Measurements from ENCODE around the gene SLITRK4. TPM values are rescaled to one million over a fixed set of nuclear protein-coding genes. Genes with fewer than 3 reads are reported as not detected.

SLITRK4 gene
- total and polyA plus RNA-seq, 2 experiments from 2014 or later = 2.9 to 6.0 TPM

DNA sequence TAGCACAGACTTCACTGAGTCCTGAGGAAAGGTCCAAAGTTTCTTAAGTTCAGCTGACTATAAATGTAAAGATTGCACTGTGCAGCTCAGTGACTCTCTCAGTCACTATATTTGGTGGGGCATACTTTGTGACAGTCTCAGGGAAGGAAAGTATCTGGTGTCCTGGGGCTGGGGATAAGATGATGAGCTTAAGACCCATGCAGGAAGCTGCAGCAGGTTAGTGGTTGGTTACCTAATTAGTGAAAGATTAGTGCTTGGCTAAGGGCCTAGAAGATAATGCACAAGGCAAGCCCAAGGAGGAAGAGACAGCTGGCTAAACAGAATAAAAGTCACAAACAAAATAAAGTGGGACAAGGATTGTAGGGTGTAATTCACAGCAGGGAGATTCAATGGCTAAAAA is 25.4 kb upstream of the SLITRK4 start:
- TF ChIP-seq CREB1 (CRISPR knock-in tag; IDR thresholded peaks at IDR 0.05; ENCODE audit: low read depth) (no peak), NANOG (IDR thresholded peaks at IDR 0.05; ENCODE audit: borderline replicate concordance) (no peak), ZNF331 (CRISPR knock-in tag; IDR thresholded peaks at IDR 0.05; ENCODE audit: low read depth) (no peak), JUNB (IDR thresholded peaks at IDR 0.05; ENCODE audit: unreplicated experiment) (no peak), EZH2 (IDR thresholded peaks at IDR 0.05; ENCODE audit: low read depth, unreplicated experiment) (no peak), STAT1 (IDR thresholded peaks at IDR 0.05; ENCODE audit: unreplicated experiment) (no peak), POLR2AphosphoS5 (IDR thresholded peaks at IDR 0.05; ENCODE audit: low read depth) (no peak), EZH2phosphoT487 (IDR thresholded peaks at IDR 0.05; ENCODE audit: unreplicated experiment) (no peak), ZNF114 (CRISPR knock-in tag; IDR thresholded peaks at IDR 0.05) (no peak)
- TF ChIP-seq, protein P1, sequence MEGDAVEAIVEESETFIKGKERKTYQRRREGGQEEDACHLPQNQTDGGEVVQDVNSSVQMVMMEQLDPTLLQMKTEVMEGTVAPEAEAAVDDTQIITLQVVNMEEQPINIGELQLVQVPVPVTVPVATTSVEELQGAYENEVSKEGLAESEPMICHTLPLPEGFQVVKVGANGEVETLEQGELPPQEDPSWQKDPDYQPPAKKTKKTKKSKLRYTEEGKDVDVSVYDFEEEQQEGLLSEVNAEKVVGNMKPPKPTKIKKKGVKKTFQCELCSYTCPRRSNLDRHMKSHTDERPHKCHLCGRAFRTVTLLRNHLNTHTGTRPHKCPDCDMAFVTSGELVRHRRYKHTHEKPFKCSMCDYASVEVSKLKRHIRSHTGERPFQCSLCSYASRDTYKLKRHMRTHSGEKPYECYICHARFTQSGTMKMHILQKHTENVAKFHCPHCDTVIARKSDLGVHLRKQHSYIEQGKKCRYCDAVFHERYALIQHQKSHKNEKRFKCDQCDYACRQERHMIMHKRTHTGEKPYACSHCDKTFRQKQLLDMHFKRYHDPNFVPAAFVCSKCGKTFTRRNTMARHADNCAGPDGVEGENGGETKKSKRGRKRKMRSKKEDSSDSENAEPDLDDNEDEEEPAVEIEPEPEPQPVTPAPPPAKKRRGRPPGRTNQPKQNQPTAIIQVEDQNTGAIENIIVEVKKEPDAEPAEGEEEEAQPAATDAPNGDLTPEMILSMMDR (conservative IDR thresholded peaks at IDR 0.05; ENCODE audit: low read depth in 2 of 2) = no peak
- TF ChIP-seq, protein P2, sequence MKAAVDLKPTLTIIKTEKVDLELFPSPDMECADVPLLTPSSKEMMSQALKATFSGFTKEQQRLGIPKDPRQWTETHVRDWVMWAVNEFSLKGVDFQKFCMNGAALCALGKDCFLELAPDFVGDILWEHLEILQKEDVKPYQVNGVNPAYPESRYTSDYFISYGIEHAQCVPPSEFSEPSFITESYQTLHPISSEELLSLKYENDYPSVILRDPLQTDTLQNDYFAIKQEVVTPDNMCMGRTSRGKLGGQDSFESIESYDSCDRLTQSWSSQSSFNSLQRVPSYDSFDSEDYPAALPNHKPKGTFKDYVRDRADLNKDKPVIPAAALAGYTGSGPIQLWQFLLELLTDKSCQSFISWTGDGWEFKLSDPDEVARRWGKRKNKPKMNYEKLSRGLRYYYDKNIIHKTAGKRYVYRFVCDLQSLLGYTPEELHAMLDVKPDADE (IDR thresholded peaks at IDR 0.05) = no peak
- TF ChIP-seq, protein P3, sequence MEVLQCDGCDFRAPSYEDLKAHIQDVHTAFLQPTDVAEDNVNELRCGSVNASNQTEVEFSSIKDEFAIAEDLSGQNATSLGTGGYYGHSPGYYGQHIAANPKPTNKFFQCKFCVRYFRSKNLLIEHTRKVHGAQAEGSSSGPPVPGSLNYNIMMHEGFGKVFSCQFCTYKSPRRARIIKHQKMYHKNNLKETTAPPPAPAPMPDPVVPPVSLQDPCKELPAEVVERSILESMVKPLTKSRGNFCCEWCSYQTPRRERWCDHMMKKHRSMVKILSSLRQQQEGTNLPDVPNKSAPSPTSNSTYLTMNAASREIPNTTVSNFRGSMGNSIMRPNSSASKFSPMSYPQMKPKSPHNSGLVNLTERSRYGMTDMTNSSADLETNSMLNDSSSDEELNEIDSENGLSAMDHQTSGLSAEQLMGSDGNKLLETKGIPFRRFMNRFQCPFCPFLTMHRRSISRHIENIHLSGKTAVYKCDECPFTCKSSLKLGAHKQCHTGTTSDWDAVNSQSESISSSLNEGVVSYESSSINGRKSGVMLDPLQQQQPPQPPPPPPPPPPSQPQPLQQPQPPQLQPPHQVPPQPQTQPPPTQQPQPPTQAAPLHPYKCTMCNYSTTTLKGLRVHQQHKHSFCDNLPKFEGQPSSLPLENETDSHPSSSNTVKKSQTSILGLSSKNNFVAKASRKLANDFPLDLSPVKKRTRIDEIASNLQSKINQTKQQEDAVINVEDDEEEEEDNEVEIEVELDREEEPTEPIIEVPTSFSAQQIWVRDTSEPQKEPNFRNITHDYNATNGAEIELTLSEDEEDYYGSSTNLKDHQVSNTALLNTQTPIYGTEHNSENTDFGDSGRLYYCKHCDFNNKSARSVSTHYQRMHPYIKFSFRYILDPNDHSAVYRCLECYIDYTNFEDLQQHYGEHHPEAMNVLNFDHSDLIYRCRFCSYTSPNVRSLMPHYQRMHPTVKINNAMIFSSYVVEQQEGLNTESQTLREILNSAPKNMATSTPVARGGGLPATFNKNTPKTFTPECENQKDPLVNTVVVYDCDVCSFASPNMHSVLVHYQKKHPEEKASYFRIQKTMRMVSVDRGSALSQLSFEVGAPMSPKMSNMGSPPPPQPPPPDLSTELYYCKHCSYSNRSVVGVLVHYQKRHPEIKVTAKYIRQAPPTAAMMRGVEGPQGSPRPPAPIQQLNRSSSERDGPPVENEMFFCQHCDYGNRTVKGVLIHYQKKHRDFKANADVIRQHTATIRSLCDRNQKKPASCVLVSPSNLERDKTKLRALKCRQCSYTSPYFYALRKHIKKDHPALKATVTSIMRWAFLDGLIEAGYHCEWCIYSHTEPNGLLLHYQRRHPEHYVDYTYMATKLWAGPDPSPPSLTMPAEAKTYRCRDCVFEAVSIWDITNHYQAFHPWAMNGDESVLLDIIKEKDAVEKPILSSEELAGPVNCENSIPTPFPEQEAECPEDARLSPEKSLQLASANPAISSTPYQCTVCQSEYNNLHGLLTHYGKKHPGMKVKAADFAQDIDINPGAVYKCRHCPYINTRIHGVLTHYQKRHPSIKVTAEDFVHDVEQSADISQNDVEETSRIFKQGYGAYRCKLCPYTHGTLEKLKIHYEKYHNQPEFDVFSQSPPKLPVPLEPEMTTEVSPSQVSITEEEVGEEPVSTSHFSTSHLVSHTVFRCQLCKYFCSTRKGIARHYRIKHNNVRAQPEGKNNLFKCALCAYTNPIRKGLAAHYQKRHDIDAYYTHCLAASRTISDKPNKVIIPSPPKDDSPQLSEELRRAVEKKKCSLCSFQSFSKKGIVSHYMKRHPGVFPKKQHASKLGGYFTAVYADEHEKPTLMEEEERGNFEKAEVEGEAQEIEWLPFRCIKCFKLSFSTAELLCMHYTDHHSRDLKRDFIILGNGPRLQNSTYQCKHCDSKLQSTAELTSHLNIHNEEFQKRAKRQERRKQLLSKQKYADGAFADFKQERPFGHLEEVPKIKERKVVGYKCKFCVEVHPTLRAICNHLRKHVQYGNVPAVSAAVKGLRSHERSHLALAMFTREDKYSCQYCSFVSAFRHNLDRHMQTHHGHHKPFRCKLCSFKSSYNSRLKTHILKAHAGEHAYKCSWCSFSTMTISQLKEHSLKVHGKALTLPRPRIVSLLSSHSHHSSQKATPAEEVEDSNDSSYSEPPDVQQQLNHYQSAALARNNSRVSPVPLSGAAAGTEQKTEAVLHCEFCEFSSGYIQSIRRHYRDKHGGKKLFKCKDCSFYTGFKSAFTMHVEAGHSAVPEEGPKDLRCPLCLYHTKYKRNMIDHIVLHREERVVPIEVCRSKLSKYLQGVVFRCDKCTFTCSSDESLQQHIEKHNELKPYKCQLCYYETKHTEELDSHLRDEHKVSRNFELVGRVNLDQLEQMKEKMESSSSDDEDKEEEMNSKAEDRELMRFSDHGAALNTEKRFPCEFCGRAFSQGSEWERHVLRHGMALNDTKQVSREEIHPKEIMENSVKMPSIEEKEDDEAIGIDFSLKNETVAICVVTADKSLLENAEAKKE (CRISPR knock-in tag; IDR thresholded peaks at IDR 0.05) = no peak
- TF ChIP-seq, protein P4, sequence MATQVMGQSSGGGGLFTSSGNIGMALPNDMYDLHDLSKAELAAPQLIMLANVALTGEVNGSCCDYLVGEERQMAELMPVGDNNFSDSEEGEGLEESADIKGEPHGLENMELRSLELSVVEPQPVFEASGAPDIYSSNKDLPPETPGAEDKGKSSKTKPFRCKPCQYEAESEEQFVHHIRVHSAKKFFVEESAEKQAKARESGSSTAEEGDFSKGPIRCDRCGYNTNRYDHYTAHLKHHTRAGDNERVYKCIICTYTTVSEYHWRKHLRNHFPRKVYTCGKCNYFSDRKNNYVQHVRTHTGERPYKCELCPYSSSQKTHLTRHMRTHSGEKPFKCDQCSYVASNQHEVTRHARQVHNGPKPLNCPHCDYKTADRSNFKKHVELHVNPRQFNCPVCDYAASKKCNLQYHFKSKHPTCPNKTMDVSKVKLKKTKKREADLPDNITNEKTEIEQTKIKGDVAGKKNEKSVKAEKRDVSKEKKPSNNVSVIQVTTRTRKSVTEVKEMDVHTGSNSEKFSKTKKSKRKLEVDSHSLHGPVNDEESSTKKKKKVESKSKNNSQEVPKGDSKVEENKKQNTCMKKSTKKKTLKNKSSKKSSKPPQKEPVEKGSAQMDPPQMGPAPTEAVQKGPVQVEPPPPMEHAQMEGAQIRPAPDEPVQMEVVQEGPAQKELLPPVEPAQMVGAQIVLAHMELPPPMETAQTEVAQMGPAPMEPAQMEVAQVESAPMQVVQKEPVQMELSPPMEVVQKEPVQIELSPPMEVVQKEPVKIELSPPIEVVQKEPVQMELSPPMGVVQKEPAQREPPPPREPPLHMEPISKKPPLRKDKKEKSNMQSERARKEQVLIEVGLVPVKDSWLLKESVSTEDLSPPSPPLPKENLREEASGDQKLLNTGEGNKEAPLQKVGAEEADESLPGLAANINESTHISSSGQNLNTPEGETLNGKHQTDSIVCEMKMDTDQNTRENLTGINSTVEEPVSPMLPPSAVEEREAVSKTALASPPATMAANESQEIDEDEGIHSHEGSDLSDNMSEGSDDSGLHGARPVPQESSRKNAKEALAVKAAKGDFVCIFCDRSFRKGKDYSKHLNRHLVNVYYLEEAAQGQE (IDR thresholded peaks at IDR 0.05; ENCODE audit: unreplicated experiment) = no peak
- H3K27me3 ChIP-seq (ENCODE audit: insufficient read depth) = no peaks in the 10 kb centered on the region
- H3K79me2 ChIP-seq (replicated peaks; ENCODE audit: insufficient read depth) = no peaks in the 10 kb centered on the region
- H3K4me1 ChIP-seq (ENCODE audit: insufficient read depth) = no peaks in the 10 kb centered on the region
- no peaks in the 10 kb centered on the region for H4K20me1 ChIP-seq (replicated peaks; ENCODE audit: insufficient read depth)
- no peaks in the 10 kb centered on the region for H3K9me2 ChIP-seq (ENCODE audit: insufficient read depth)
- ATAC-seq (no peak), DNase-seq (ENCODE audit: low spot score) (no peak)
- no peaks in the 10 kb centered on the region for H3F3A ChIP-seq (replicated peaks; ENCODE audit: low read depth)
- H3K4me2 ChIP-seq = no peak overlapping the region
- no peak overlapping the region for H3K4me3 Mint-ChIP-seq
- H3K9me3 Mint-ChIP-seq = peaks cover 16% of the 10 kb centered on the region
- H3K4me1 Mint-ChIP-seq = no peaks in the 10 kb centered on the region
- H3K27me3 Mint-ChIP-seq (ENCODE audit: insufficient read depth, low read depth, poor library complexity) = no peaks in the 10 kb centered on the region
- H3K36me3 Mint-ChIP-seq (ENCODE audit: low read depth) = peaks cover 4% of the 10 kb centered on the region; the same call in 2 of the 3 replicates
- H3K27ac Mint-ChIP-seq = no peak overlapping the region
- H2AFZ ChIP-seq = no peak overlapping the region
- no peak overlapping the region for H3K27ac ChIP-seq (ENCODE audit: low read depth)
- H3K36me3 ChIP-seq (ENCODE audit: insufficient read depth) = no peaks in the 10 kb centered on the region
- no peak overlapping the region for H3K4me3 ChIP-seq
